Mucosa of descending colon (tissue), 3 donors: ENCODE measurements around the gene KRT3. TPM values are rescaled to one million over a fixed set of nuclear protein-coding genes. Genes with fewer than 3 reads are reported as not detected.

Experiments
- ATAC-seq: fragments of 200-7000 bp; cut with Tn5 transposase; one replicate; pipeline ENCODE4 v1.9.1; 2020; ENCODE audit warnings: mild to moderate bottlenecking, moderate library complexity
- DNase-seq, 3 donors: peaks; one replicate each; pipeline ENCODE4 v3.0.0-alpha.2; 2020
- H3K36me3 ChIP-seq: fragments of 200-600 bp; one replicate; pipeline ENCODE4 v1.8.0; 2021; ENCODE audit warnings: low read depth, mild to moderate bottlenecking
- H3K4me1 ChIP-seq: fragments of 200-600 bp; one replicate; pipeline ENCODE4 v1.8.0; 2021; ENCODE audit warnings: low read depth, mild to moderate bottlenecking
- H3K4me3 ChIP-seq: fragments of 200-600 bp; one replicate; pipeline ENCODE4 v1.8.0; 2021; ENCODE audit warnings: mild to moderate bottlenecking
- H3K9me3 ChIP-seq: fragments of 200-600 bp; one replicate; pipeline ENCODE4 v1.8.0; 2021; ENCODE audit warnings: mild to moderate bottlenecking
- CTCF ChIP-seq: fragments of 200-600 bp; IDR thresholded peaks from one replicate; pipeline ENCODE4 v1.8.0; 2022; ENCODE audit warnings: antibody characterized with exemption, mild to moderate bottlenecking
- intact Hi-C, 2 donors: fragments of 100-400 bp; cut with DNase I in 1 of 2; cut with micrococcal nuclease in 1 of 2; formaldehyde crosslinking; loops; one replicate each; pipeline versions ENCODE4 v1.11.0 to v1.11.1; 2022; cut with DNase I, micrococcal nuclease
- total RNA-seq, 3 donors: library from RNA; stranded (reverse); fragmentation: NEBNext Ultra II Directional in 2 of 3; extraction: Animal tissue kit (Norgen Biotek cat#: 25700) in 2 of 3; gene quantifications; one replicate each; pipeline versions ENCODE4 v1.2.1 to v1.2.4, GENCODE V29; 2021 to 2023
- donor health status: DM: no; HTN: no; CAD: no; lungs with moderate emphysema.
- donor health status: DM: no; HTN: no; CAD: no.
- donor health status: DM: no; HTN: yes; CAD: no.

Gene KRT3
- total RNA-seq, 3 donors from 2014 or later, result not detected

- intact Hi-C loops, result no loop called here
- Histone ChIP-seq H3K9me3 (no peaks in the 10 kb centered on the region), H3K4me3 (no peak overlapping the region), H3K4me1 (no peaks in the 10 kb centered on the region), H3K36me3 (no peaks in the 10 kb centered on the region)
- TF ChIP-seq CTCF, result no peak
- ATAC-seq (no peak), DNase-seq (no peak)
Measured at GRCh38 chr12:52768479-52769200, 27.3 kb downstream of the KRT3 start.

- Histone ChIP-seq H3K4me1 (no peaks in the 10 kb centered on the region), H3K36me3 (no peaks in the 10 kb centered on the region), H3K9me3 (no peaks in the 10 kb centered on the region), H3K4me3 (no peak overlapping the region)
- intact Hi-C loops, result no loop called here
- DNase-seq (no peak), ATAC-seq (no peak)
- TF ChIP-seq CTCF, result no peak
Measured at GRCh38 chr12:52767427-52767826, 28.5 kb downstream of the KRT3 start.

GRCh38 chr12:52767020-52767379 lies 28.9 kb downstream of the KRT3 start:
- DNase-seq (no peak), ATAC-seq (no peak)
- Histone ChIP-seq H3K36me3 (no peaks in the 10 kb centered on the region), H3K9me3 (peaks cover under 1% of the 10 kb centered on the region), H3K4me3 (no peak overlapping the region), H3K4me1 (no peaks in the 10 kb centered on the region)
- no peak for TF ChIP-seq CTCF
- intact Hi-C loops, result no loop called here

- TF ChIP-seq CTCF, result no peak
- ATAC-seq (no peak), DNase-seq (no peak)
- Histone ChIP-seq H3K4me1 (no peaks in the 10 kb centered on the region), H3K9me3 (peaks cover 3% of the 10 kb centered on the region), H3K36me3 (no peaks in the 10 kb centered on the region), H3K4me3 (no peak overlapping the region)
- intact Hi-C loops, result no loop called here
Measured at GRCh38 chr12:52766351-52767019, 29.4 kb downstream of the KRT3 start.

GRCh38 chr12:52765702-52766101 lies 30.2 kb downstream of the KRT3 start:
- no peak for ATAC-seq
- Histone ChIP-seq H3K4me1 (no peaks in the 10 kb centered on the region), H3K36me3 (no peaks in the 10 kb centered on the region), H3K9me3 (peaks cover 7% of the 10 kb centered on the region), H3K4me3 (no peak overlapping the region)
- intact Hi-C loops, result no loop called here
- no peak for DNase-seq
- TF ChIP-seq CTCF, result no peak
